ENCODE results near the gene SP140L.
A peak's percentile ranks its signal among the peaks of the same experiment; 100 is the strongest.
"Not testable (repeated sequence)": the region's sequence is repeated elsewhere in the genome, so short reads cannot be mapped to it uniquely, and the experiment has no call there.

Gene SP140L

GRCh38 chr2:230362030-230362691 is 35.2 kb downstream of the SP140L start:
- DNase-seq (ENCODE audit: low read depth): no peak

- DNase-seq (ENCODE audit: low read depth): no peak
These were observed 55.1 kb downstream of the SP140L start for GRCh38 chr2:230382108-230382507.

- DNase-seq (ENCODE audit: low read depth): no peak
These were observed 56.5 kb downstream of the SP140L start for GRCh38 chr2:230383453-230383852.

- DNase-seq (ENCODE audit: low read depth): no peak
These were observed 58.0 kb downstream of the SP140L start for GRCh38 chr2:230384986-230385385.

- no peak for DNase-seq (ENCODE audit: low read depth)
These were observed 67.3 kb downstream of the SP140L start for GRCh38 chr2:230394301-230394700.

- not testable (repeated sequence) for DNase-seq (ENCODE audit: low read depth)
These were observed 71.7 kb downstream of the SP140L start for GRCh38 chr2:230398698-230399097.

- no peak for DNase-seq (ENCODE audit: low read depth)
These were observed 73.0 kb downstream of the SP140L start for GRCh38 chr2:230400041-230400440.

- no peak for DNase-seq (ENCODE audit: low read depth)
These were observed 73.5 kb downstream of the SP140L start for GRCh38 chr2:230400454-230400853.

GRCh38 chr2:230401026-230401425 is 74.0 kb downstream of the SP140L start:
- DNase-seq (ENCODE audit: low read depth): not testable (repeated sequence)

GRCh38 chr2:230403746-230404145 is 76.8 kb downstream of the SP140L start:
- no peak for DNase-seq (ENCODE audit: low read depth)

GRCh38 chr2:230405824-230406223 is 78.8 kb downstream of the SP140L start:
- no peak for DNase-seq (ENCODE audit: low read depth)

GRCh38 chr2:230408244-230408842 is 81.3 kb downstream of the SP140L start:
- DNase-seq (ENCODE audit: low read depth): no peak

GRCh38 chr2:230409316-230409715 is 82.3 kb downstream of the SP140L start:
- not testable (repeated sequence) for DNase-seq (ENCODE audit: low read depth)

- DNase-seq (ENCODE audit: low read depth): no peak
These were observed 83.3 kb downstream of the SP140L start for GRCh38 chr2:230410263-230410662.

- DNase-seq (ENCODE audit: low read depth): no peak
These were observed 84.0 kb downstream of the SP140L start for GRCh38 chr2:230410861-230411569.

GRCh38 chr2:230411570-230412370 is 84.8 kb downstream of the SP140L start:
- peak; percentile 46 for DNase-seq (ENCODE audit: low read depth)

- no peak for DNase-seq (ENCODE audit: low read depth)
These were observed 85.3 kb downstream of the SP140L start for GRCh38 chr2:230412371-230412711.

- no peak for DNase-seq (ENCODE audit: low read depth)
These were observed 85.9 kb downstream of the SP140L start for GRCh38 chr2:230412846-230413245.

- no peak for DNase-seq (ENCODE audit: low read depth)
These were observed 86.5 kb downstream of the SP140L start for GRCh38 chr2:230413479-230413878.

- DNase-seq (ENCODE audit: low read depth): no peak
These were observed 87.3 kb downstream of the SP140L start for GRCh38 chr2:230414302-230414701.

- peak; percentile 60 for DNase-seq (ENCODE audit: low read depth)
These were observed 89.2 kb downstream of the SP140L start, which contains the start of gene SP100 for GRCh38 chr2:230416061-230416721. TSS of gene SP100 (plus strand) at chr2:230416201. CDS start at chr2:230416297, 96 bp downstream.

GRCh38 chr2:230417436-230417835 is 90.4 kb downstream of the SP140L start:
- DNase-seq (ENCODE audit: low read depth): no peak
